WTC11 (cell line): ENCODE results near the gene WASF3. TPM values are rescaled to one million over a fixed set of nuclear protein-coding genes. Genes with fewer than 3 reads are reported as not detected.
A peak's percentile ranks its signal among the peaks of the same experiment; 100 is the strongest.

ENCODE experiments used
- ATAC-seq: fragments of 200-7000 bp; cut with Tn5 transposase; 2 replicates; pipeline ENCODE4 v1.10.0; 2021; ENCODE audit warnings: mild to moderate bottlenecking, moderate library complexity
- CTCF ChIA-PET: fragments of 300-600 bp; sonication (Branson Sonifier 250); formaldehyde crosslinking; loops from one replicate; lab custom pipeline; 2021; ENCODE audit warnings: antibody characterized with exemption; lab: Charles Lee
- POLR2A ChIA-PET: fragments of 350-600 bp; sonication (Branson Sonifier 250); formaldehyde crosslinking; loops from one replicate; lab custom pipeline; 2021; ENCODE audit warnings: antibody characterized with exemption; lab: Charles Lee
- DNase-seq: peaks from one replicate; pipeline ENCODE4 v3.0.0; 2021; ENCODE audit warnings: low spot score
- H3K27ac Mint-ChIP-seq: 2 replicates; pipeline ENCODE4 v1.8.0; 2021; ENCODE audit warnings: mixed read lengths
- H3K27me3 Mint-ChIP-seq: 2 replicates; pipeline ENCODE4 v1.8.0; 2021; ENCODE audit warnings: low read depth, mild to moderate bottlenecking, moderate library complexity, mixed read lengths
- H3K36me3 Mint-ChIP-seq: 2 replicates; pipeline ENCODE4 v1.8.0; 2021; ENCODE audit warnings: mixed read lengths
- H3K4me1 Mint-ChIP-seq: 2 replicates; pipeline ENCODE4 v1.8.0; 2022; ENCODE audit warnings: mixed read lengths
- H3K4me3 Mint-ChIP-seq: 2 replicates; pipeline ENCODE4 v1.8.0; 2021; ENCODE audit warnings: mild to moderate bottlenecking, moderate library complexity, mixed read lengths
- H3K9me3 Mint-ChIP-seq: 2 replicates; pipeline ENCODE4 v1.8.0; 2021; ENCODE audit warnings: mixed read lengths
- E2F5 ChIP-seq: sonication (generic); formaldehyde crosslinking; IDR thresholded peaks from 2 replicates; pipeline ENCODE4 v1.8.1; 2022; ENCODE audit warnings: mild to moderate bottlenecking, moderate library complexity, missing genetic modification reagents
- ERG ChIP-seq: fragments of 250-450 bp; sonication (Bioruptor Pico); IDR thresholded peaks from 2 replicates; pipeline ENCODE4 v1.8.0; 2021; ENCODE audit warnings: mild to moderate bottlenecking
- ESRRA ChIP-seq: sonication (generic); formaldehyde crosslinking; IDR thresholded peaks from 2 replicates; pipeline ENCODE4 v1.8.1; 2022; ENCODE audit warnings: mild to moderate bottlenecking, missing genetic modification reagents, borderline replicate concordance
- FOXP1 ChIP-seq: sonication (generic); formaldehyde crosslinking; IDR thresholded peaks from 2 replicates; pipeline ENCODE4 v1.8.0; 2022; ENCODE audit warnings: missing genetic modification reagents, mild to moderate bottlenecking, moderate library complexity, borderline replicate concordance
- HMGXB4 ChIP-seq: sonication (generic); formaldehyde crosslinking; IDR thresholded peaks from 2 replicates; pipeline ENCODE4 v1.8.1; 2023; ENCODE audit warnings: mild to moderate bottlenecking, moderate library complexity, missing genetic modification reagents
- IRF1 ChIP-seq: sonication (generic); formaldehyde crosslinking; IDR thresholded peaks from 2 replicates; pipeline ENCODE4 v1.8.0; 2023; ENCODE audit warnings: missing genetic modification reagents
- MYBL2 ChIP-seq: sonication (generic); formaldehyde crosslinking; IDR thresholded peaks from 2 replicates; pipeline ENCODE4 v1.8.1; 2023; ENCODE audit warnings: mild to moderate bottlenecking, moderate library complexity, missing genetic modification reagents
- NFE2L1 ChIP-seq: sonication (generic); formaldehyde crosslinking; IDR thresholded peaks from 2 replicates; pipeline ENCODE4 v1.8.1; 2023; ENCODE audit warnings: missing genetic modification reagents
- NR1H2 ChIP-seq: sonication (generic); formaldehyde crosslinking; IDR thresholded peaks from 2 replicates; pipeline ENCODE4 v1.9.0; 2021; ENCODE audit warnings: mild to moderate bottlenecking, moderate library complexity, missing genetic modification reagents
- PREB ChIP-seq: sonication (generic); formaldehyde crosslinking; IDR thresholded peaks from 2 replicates; pipeline ENCODE4 v1.8.1; 2022; ENCODE audit warnings: mild to moderate bottlenecking, missing genetic modification reagents, moderate library complexity, borderline replicate concordance
- RORB ChIP-seq: fragments of 250-450 bp; sonication (Bioruptor Pico); IDR thresholded peaks from 2 replicates; pipeline ENCODE4 v1.9.0; 2021; ENCODE audit warnings: mild to moderate bottlenecking
- SMAD4 ChIP-seq: sonication (generic); formaldehyde crosslinking; IDR thresholded peaks from 2 replicates; pipeline ENCODE4 v1.8.0; 2022; ENCODE audit warnings: mild to moderate bottlenecking, missing genetic modification reagents
- SOX15 ChIP-seq: fragments of 250-450 bp; sonication (Bioruptor Pico); IDR thresholded peaks from 2 replicates; pipeline ENCODE4 v1.9.0; 2021; ENCODE audit warnings: mild to moderate bottlenecking
- USF2 ChIP-seq: sonication (generic); formaldehyde crosslinking; IDR thresholded peaks from 2 replicates; pipeline ENCODE4 v1.8.1; 2023; ENCODE audit warnings: mild to moderate bottlenecking, missing genetic modification reagents, moderate library complexity
- ZBTB21 ChIP-seq: sonication (generic); formaldehyde crosslinking; IDR thresholded peaks from 2 replicates; pipeline ENCODE4 v1.8.1; 2023; ENCODE audit warnings: mild to moderate bottlenecking, missing genetic modification reagents, borderline replicate concordance
- ZBTB43 ChIP-seq: sonication (generic); formaldehyde crosslinking; IDR thresholded peaks from 2 replicates; pipeline ENCODE4 v1.8.1; 2023; ENCODE audit warnings: mild to moderate bottlenecking, missing genetic modification reagents
- ZNF138 ChIP-seq: sonication (generic); formaldehyde crosslinking; conservative IDR thresholded peaks from 2 replicates; pipeline ENCODE4 v1.8.1; 2022; ENCODE audit warnings: mild to moderate bottlenecking, moderate library complexity, missing genetic modification reagents
- ZNF423 ChIP-seq: fragments of 250-450 bp; sonication (Bioruptor Pico); IDR thresholded peaks from 2 replicates; pipeline ENCODE4 v2.1.2; 2022; ENCODE audit warnings: mild to moderate bottlenecking, moderate library complexity
- ZNF425 ChIP-seq: fragments of 250-450 bp; sonication (Bioruptor Pico); conservative IDR thresholded peaks from 2 replicates; pipeline ENCODE4 v1.9.0; 2021; ENCODE audit warnings: mild to moderate bottlenecking
- total RNA-seq: library from RNA; stranded (reverse); gene quantifications from 3 replicates; pipeline ENCODE4 v1.2.3, GENCODE V29; 2021

WASF3 gene
- total RNA-seq, 1 experiment from 2014 or later: 26.8 TPM

- TF ChIP-seq USF2 (CRISPR knock-in tag): no peak
- TF ChIP-seq NFE2L1 (CRISPR knock-in tag): peak; percentile 39; the same call in 1 of the 2 replicates
- peak; percentile 56; the same call in 1 of the 2 replicates for TF ChIP-seq FOXP1 (CRISPR knock-in tag)
- no peak for TF ChIP-seq ZNF423 (CRISPR knock-in tag)
- TF ChIP-seq ZNF138 (CRISPR knock-in tag): 0 out of 2 replicates have a peak, but pooled peaks have one; percentile 40
- peak; percentile 50; the same call in 1 of the 2 replicates for TF ChIP-seq HMGXB4
- 0 out of 2 replicates have a peak, but pooled peaks have one; percentile 35 for TF ChIP-seq ZBTB43
Measured at GRCh38 chr13:26558074-26558805, 757 bp downstream of the WASF3 start (continued).

GRCh38 chr13:26558987-26559386 lies 1.5 kb downstream of the WASF3 start:
- CTCF ChIA-PET: interaction anchor here (0.8 to 1.0 kb wide), 3 partner anchors 47 to 140 kb away, joined by 3 to 6 read pairs (median 3); no protein-coding TSS in a partner anchor
- H3K9me3 Mint-ChIP-seq: peaks cover 11% of the 10 kb centered on the region
- POLR2A ChIA-PET: interaction anchor here (0.6 kb wide), 2 partner anchors 677 to 1585 kb away, joined by 4 read pairs; no protein-coding TSS in a partner anchor
- no peak for ATAC-seq
- DNase-seq: no peak
- 0 out of 2 replicates have a peak, but pooled peaks cover 9% of the 10 kb centered on the region for H3K36me3 Mint-ChIP-seq
- TF ChIP-seq SOX15 (no peak), ZNF425 (CRISPR knock-in tag) (no peak), SMAD4 (CRISPR knock-in tag) (no peak), FOXP1 (CRISPR knock-in tag) (no peak), E2F5 (no peak), MYBL2 (CRISPR knock-in tag) (no peak)
- peaks cover 32% of the 10 kb centered on the region for H3K27me3 Mint-ChIP-seq
- peak overlapping the region; percentile 78 for H3K4me3 Mint-ChIP-seq
- H3K4me1 Mint-ChIP-seq: peaks cover 15% of the 10 kb centered on the region
- H3K27ac Mint-ChIP-seq: no peak overlapping the region

GRCh38 chr13:26560456-26560855 lies 3.0 kb downstream of the WASF3 start:
- CTCF ChIA-PET: interaction anchor here (1.3 kb wide), 1 partner anchor 84 kb away, joined by 4 read pairs; no protein-coding TSS in a partner anchor
- POLR2A ChIA-PET: no interaction called here
- Mint-ChIP-seq H3K27me3 (peaks cover 25% of the 10 kb centered on the region), H3K4me1 (peaks cover 15% of the 10 kb centered on the region), H3K36me3 (0 out of 2 replicates have a peak, but pooled peaks cover under 1% of the 10 kb centered on the region), H3K4me3 (no peak overlapping the region), H3K27ac (no peak overlapping the region), H3K9me3 (peaks cover under 1% of the 10 kb centered on the region)
- ATAC-seq: no peak
- no peak for DNase-seq
- TF ChIP-seq RORB (CRISPR knock-in tag) (no peak), ERG (CRISPR knock-in tag) (no peak), IRF1 (CRISPR knock-in tag) (no peak), ZBTB21 (CRISPR knock-in tag) (no peak), PREB (CRISPR knock-in tag) (no peak), ESRRA (CRISPR knock-in tag) (no peak), NR1H2 (CRISPR knock-in tag) (no peak)
